ENCODE data around the gene SMC1A.

DNA sequence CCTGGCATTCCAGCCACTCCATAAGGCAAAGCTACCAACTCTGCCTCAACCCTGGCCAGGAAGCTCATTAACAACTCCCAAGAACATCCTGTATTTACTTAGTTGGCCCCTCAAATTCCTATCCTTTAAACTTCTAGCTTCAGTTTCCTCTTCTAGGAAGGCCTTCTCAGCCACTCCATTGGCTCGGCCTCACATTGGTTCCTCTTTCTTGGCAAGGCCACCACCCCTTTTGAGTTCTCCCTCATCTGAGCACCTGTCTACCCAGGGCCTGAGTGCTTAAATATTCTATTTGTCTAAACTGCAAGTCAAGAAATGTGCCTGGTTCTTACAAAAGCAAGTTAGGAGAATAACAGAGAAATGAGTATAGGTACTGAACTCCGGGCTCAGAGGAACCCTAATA lies 10.0 kb downstream of the SMC1A start:
- no peak for TF ChIP-seq CTCF (IDR thresholded peaks at IDR 0.05)
- no peak for TF ChIP-seq POLR2A (IDR thresholded peaks at IDR 0.05)

Data from right lobe of liver (tissue), 4 donors.